NCI-H446 (cell line): ENCODE results near the gene G6PC3.
"Not testable (repeated sequence)": the region's sequence is repeated elsewhere in the genome, so short reads cannot be mapped to it uniquely, and the experiment has no call there.

Experiments
- DNase-seq, 2 experiments: peaks; one replicate each; lab custom pipeline; 2025; lab: John Stamatoyannopoulos, UW

G6PC3 gene

GRCh38 chr17:44070455-44071197 lies at the start of gene G6PC3:
G6PC3 (plus strand) TSS chr17:44070735; CDS start chr17:44070966, 231 bp downstream.
- peak; percentile 92 to 96 for DNase-seq

- DNase-seq, result not testable (repeated sequence)
These were observed 49.3 kb upstream of the G6PC3 start for GRCh38 chr17:44021227-44021626.

- DNase-seq, result no peak
These were observed 48.3 kb upstream of the G6PC3 start for GRCh38 chr17:44022246-44022645.

GRCh38 chr17:44023545-44024270 lies 46.8 kb upstream of the G6PC3 start:
- no peak for DNase-seq

- peak; percentile 50 to 79 for DNase-seq
These were observed 46.3 kb upstream of the G6PC3 start for GRCh38 chr17:44024271-44024663.

GRCh38 chr17:44024853-44025252 lies 45.7 kb upstream of the G6PC3 start:
- no peak for DNase-seq

GRCh38 chr17:44029736-44030135 lies 40.8 kb upstream of the G6PC3 start:
- no peak for DNase-seq

- no peak for DNase-seq
These were observed 40.1 kb upstream of the G6PC3 start for GRCh38 chr17:44030482-44030881.

GRCh38 chr17:44033861-44034408 lies 36.6 kb upstream of the G6PC3 start:
- no peak for DNase-seq

GRCh38 chr17:44034688-44035087 lies 35.8 kb upstream of the G6PC3 start:
- DNase-seq, result not testable (repeated sequence)

- DNase-seq, result peak in 1 of 2 experiments; percentile 19
These were observed 33.1 kb upstream of the G6PC3 start for GRCh38 chr17:44037471-44037870.

- peak; percentile 21 to 72 for DNase-seq
These were observed 31.9 kb upstream of the G6PC3 start for GRCh38 chr17:44038604-44039011.

GRCh38 chr17:44039829-44040635 lies 30.5 kb upstream of the G6PC3 start:
- DNase-seq, result no peak

GRCh38 chr17:44043272-44043696 lies 27.3 kb upstream of the G6PC3 start:
- no peak for DNase-seq

- no peak for DNase-seq
These were observed 26.5 kb upstream of the G6PC3 start for GRCh38 chr17:44044071-44044470.

- DNase-seq, result no peak
These were observed 25.0 kb upstream of the G6PC3 start for GRCh38 chr17:44045486-44045885.

GRCh38 chr17:44046893-44047292 lies 23.6 kb upstream of the G6PC3 start:
- DNase-seq, result not testable (repeated sequence)

GRCh38 chr17:44049294-44050060 lies 21.1 kb upstream of the G6PC3 start:
- DNase-seq, result no peak

GRCh38 chr17:44053125-44053872 lies 17.2 kb upstream of the G6PC3 start:
- DNase-seq, result no peak

- no peak for DNase-seq
These were observed 11.2 kb upstream of the G6PC3 start for GRCh38 chr17:44059101-44059892.
